ENCODE results near the gene STX19.

DNA sequence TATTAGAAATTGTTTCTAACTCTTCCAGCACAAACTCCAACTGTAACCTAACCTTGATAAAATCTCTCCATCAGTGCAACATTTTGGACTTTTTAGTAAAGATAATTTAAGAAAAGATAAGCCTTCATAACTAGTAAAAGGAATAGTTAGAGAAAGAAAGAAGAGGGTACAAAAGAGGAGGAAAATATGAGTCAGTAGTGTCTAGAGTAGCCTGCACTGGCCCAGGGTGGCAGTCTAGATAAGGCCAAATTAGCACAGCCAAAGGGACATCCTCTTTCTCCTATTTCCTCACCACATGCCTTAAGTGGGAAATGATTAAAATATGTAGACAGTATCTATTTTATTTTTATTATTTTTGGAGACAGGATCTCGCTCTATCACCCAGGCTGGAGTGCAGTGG is 58.4 kb downstream of the STX19 start:
- TF ChIP-seq, protein P1, sequence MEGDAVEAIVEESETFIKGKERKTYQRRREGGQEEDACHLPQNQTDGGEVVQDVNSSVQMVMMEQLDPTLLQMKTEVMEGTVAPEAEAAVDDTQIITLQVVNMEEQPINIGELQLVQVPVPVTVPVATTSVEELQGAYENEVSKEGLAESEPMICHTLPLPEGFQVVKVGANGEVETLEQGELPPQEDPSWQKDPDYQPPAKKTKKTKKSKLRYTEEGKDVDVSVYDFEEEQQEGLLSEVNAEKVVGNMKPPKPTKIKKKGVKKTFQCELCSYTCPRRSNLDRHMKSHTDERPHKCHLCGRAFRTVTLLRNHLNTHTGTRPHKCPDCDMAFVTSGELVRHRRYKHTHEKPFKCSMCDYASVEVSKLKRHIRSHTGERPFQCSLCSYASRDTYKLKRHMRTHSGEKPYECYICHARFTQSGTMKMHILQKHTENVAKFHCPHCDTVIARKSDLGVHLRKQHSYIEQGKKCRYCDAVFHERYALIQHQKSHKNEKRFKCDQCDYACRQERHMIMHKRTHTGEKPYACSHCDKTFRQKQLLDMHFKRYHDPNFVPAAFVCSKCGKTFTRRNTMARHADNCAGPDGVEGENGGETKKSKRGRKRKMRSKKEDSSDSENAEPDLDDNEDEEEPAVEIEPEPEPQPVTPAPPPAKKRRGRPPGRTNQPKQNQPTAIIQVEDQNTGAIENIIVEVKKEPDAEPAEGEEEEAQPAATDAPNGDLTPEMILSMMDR (conservative IDR thresholded peaks at IDR 0.05; ENCODE audit: low read depth, low read length), result no peak
- TF ChIP-seq EZH2 (IDR thresholded peaks at IDR 0.05; ENCODE audit: low read length, unreplicated experiment) (no peak), EZH2phosphoT487 (IDR thresholded peaks at IDR 0.05; ENCODE audit: borderline replicate concordance, low read length) (no peak)
